OCI-LY7 (cell line): ENCODE data around the gene ASXL3. TPM values are rescaled to one million over a fixed set of nuclear protein-coding genes. Genes with fewer than 3 reads are reported as not detected.
A peak's percentile ranks its signal among the peaks of the same experiment; 100 is the strongest.

Source experiments
- BruUV-seq: library from RNA; stranded (reverse); fragments of 400-500 nt; replicated peaks from 2 replicates; lab custom pipeline; 2021; lab: Mats Ljungman, UMichigan
- CTCF ChIA-PET: fragments of 300-600 bp; sonication (Branson Sonifier 250); formaldehyde crosslinking; loops from one replicate; lab custom pipeline; 2022; ENCODE audit warnings: antibody characterized with exemption; ENCODE audit not compliant: unreplicated experiment; lab: Charles Lee
- POLR2A ChIA-PET: fragments of 300-600 bp; sonication (Branson Sonifier 250); formaldehyde crosslinking; loops from one replicate; lab custom pipeline; 2022; ENCODE audit warnings: antibody characterized with exemption; lab: Charles Lee
- DNase-seq: peaks from one replicate; pipeline ENCODE4 v3.0.0-alpha.2; 2015; ENCODE audit warnings: low spot score
- H2AFZ ChIP-seq: fragments of 200-600 bp; sonication (generic), shearing (Covaris generic); 2 replicates; pipeline ENCODE4 v1.6.1; 2014; ENCODE audit warnings: mild to moderate bottlenecking, antibody characterized with exemption, low read length, moderate library complexity
- H3K27ac ChIP-seq: fragments of 200-600 bp; sonication (generic); 2 replicates; pipeline ENCODE4 v1.5.1; 2014; ENCODE audit warnings: mixed run types, low read depth, mild to moderate bottlenecking, moderate library complexity, low read length, inconsistent platforms; ENCODE audit not compliant: poor library complexity, severe bottlenecking
- H3K36me3 ChIP-seq: fragments of 200-600 bp; sonication (generic); 2 replicates; pipeline ENCODE4 v1.6.1; 2014; ENCODE audit warnings: mild to moderate bottlenecking, antibody characterized with exemption, low read length, moderate library complexity, mixed read lengths; ENCODE audit not compliant: insufficient read depth
- H3K4me1 ChIP-seq: fragments of 200-600 bp; sonication (generic); 2 replicates; pipeline ENCODE4 v1.5.1; 2014; ENCODE audit warnings: mild to moderate bottlenecking, low read length; ENCODE audit not compliant: insufficient read depth, poor library complexity, severe bottlenecking
- H3K4me2 ChIP-seq: fragments of 200-600 bp; sonication (generic); 2 replicates; pipeline ENCODE4 v1.6.1; 2014; ENCODE audit warnings: mild to moderate bottlenecking, low read length
- H3K4me3 ChIP-seq: fragments of 200-600 bp; sonication (generic); 2 replicates; pipeline ENCODE4 v1.5.1; 2014; ENCODE audit warnings: mild to moderate bottlenecking, low read depth, low read length; ENCODE audit not compliant: poor library complexity, severe bottlenecking
- H3K79me2 ChIP-seq: fragments of 200-600 bp; sonication (generic); 2 replicates; pipeline ENCODE4 v1.6.1; 2016; ENCODE audit warnings: low read depth, mild to moderate bottlenecking, low read length, moderate library complexity, mixed read lengths; ENCODE audit not compliant: insufficient read depth
- H3K9me2 ChIP-seq: fragments of 200-600 bp; sonication (generic); 2 replicates; pipeline ENCODE4 v1.6.1; 2016; ENCODE audit warnings: mild to moderate bottlenecking, low read length, mixed read lengths; ENCODE audit not compliant: insufficient read depth
- H3K9me3 ChIP-seq: fragments of 200-600 bp; sonication (generic); 2 replicates; pipeline ENCODE4 v1.6.1; 2014; ENCODE audit warnings: mild to moderate bottlenecking, mixed run types, low read length, mixed read lengths
- H4K20me1 ChIP-seq: fragments of 200-600 bp; sonication (generic); 2 replicates; pipeline ENCODE4 v1.6.1; 2014; ENCODE audit warnings: mild to moderate bottlenecking, antibody characterized with exemption, low read length, moderate library complexity, mixed read lengths; ENCODE audit not compliant: insufficient read depth
- EZH2phosphoT487 ChIP-seq: fragments of 200-600 bp; sonication (generic); IDR thresholded peaks from 2 replicates; pipeline ENCODE4 v1.6.1; 2018; ENCODE audit warnings: low read depth, borderline replicate concordance, mild to moderate bottlenecking, mixed run types, antibody characterized with exemption, low read length, moderate library complexity, mixed read lengths
- intact Hi-C: fragments of 100-400 bp; cut with micrococcal nuclease; formaldehyde crosslinking; loops from one replicate; pipeline ENCODE4 v1.10.0; 2022; ENCODE audit not compliant: unreplicated experiment
- total RNA-seq, 2 experiments: library from RNA; depleted of rRNA in 1 of 2; stranded (reverse); fragments of >200 nt in 1 of 2; shearing (Covaris generic) in 1 of 2; gene quantifications; 2 replicates each; pipeline ENCODE4 v1.2.3, GENCODE V29; 2014 to 2022
- TF ChIP-seq, protein P1 (sequence below): fragments of 200-600 bp; sonication (generic); conservative IDR thresholded peaks from 2 replicates; pipeline ENCODE4 v1.5.1; 2014; ENCODE audit warnings: mild to moderate bottlenecking, antibody characterized with exemption, low read length, moderate library complexity, mixed read lengths

The ASXL3 gene
- total RNA-seq, 2 experiments from 2014 or later, result 2.6 TPM

DNA sequence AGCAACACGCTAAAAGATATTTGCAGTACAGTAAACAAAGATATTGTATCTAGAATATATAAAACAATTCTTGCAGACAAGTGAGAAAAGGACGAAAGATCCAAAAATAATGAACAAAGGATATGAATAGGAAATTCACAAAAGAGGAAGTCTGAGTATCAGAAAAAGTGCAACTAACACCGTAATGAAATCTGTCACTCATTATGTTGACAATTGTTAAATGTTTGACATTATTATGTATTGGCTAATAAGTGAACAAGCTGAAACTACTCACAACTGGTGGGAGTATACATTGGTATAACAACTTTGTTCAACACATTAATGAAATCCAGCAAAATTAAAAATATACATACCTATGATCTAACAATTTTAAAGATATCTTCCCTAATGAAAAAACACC, 36.7 kb upstream of the ASXL3 start:
- no peak for TF ChIP-seq EZH2phosphoT487
- TF ChIP-seq, protein P1, sequence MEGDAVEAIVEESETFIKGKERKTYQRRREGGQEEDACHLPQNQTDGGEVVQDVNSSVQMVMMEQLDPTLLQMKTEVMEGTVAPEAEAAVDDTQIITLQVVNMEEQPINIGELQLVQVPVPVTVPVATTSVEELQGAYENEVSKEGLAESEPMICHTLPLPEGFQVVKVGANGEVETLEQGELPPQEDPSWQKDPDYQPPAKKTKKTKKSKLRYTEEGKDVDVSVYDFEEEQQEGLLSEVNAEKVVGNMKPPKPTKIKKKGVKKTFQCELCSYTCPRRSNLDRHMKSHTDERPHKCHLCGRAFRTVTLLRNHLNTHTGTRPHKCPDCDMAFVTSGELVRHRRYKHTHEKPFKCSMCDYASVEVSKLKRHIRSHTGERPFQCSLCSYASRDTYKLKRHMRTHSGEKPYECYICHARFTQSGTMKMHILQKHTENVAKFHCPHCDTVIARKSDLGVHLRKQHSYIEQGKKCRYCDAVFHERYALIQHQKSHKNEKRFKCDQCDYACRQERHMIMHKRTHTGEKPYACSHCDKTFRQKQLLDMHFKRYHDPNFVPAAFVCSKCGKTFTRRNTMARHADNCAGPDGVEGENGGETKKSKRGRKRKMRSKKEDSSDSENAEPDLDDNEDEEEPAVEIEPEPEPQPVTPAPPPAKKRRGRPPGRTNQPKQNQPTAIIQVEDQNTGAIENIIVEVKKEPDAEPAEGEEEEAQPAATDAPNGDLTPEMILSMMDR, result no peak
- no peak overlapping the region for H3K27ac ChIP-seq
- H2AFZ ChIP-seq, result no peak overlapping the region
- intact Hi-C loops, result no loop called here
- 0 out of 2 replicates have a peak overlapping the region, but pooled peaks have one; percentile 7 for H3K4me2 ChIP-seq
- H3K79me2 ChIP-seq, result no peaks in the 10 kb centered on the region
- H3K4me3 ChIP-seq, result no peak overlapping the region
- no peaks in the 10 kb centered on the region for H3K9me3 ChIP-seq
- DNase-seq, result no peak
- H4K20me1 ChIP-seq, result no peaks in the 10 kb centered on the region
- H3K9me2 ChIP-seq, result no peaks in the 10 kb centered on the region
- no TSS peak for BruUV-seq
- peaks cover 14% of the 10 kb centered on the region for H3K4me1 ChIP-seq
- H3K36me3 ChIP-seq, result no peaks in the 10 kb centered on the region
- ChIA-PET POLR2A (interaction anchor here (0.7 kb wide), 1 partner anchor 11 kb away, joined by 3 read pairs; no protein-coding TSS in a partner anchor), CTCF (no interaction called here)

DNA sequence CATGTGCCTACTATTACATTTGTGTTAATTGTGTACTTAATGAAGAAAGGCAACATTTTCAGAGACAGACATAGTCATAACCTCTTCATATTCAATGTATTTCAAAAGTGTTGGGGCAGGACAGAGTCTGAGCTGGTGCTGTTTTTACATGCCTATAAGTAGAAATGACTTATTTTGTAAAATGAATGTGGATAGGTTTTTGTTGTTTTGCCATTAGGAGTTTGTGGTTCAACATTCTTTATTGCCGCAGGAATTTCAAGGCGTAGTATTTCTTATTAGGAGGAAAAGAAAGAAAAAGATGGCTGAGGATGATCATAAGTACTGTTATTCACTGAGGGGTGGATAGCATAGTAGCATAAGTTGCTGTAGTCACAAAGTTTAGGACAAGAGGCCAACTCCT, 21.2 kb upstream of the ASXL3 start:
- no peaks in the 10 kb centered on the region for H3K79me2 ChIP-seq
- no peaks in the 10 kb centered on the region for H3K9me2 ChIP-seq
- H3K9me3 ChIP-seq, result no peaks in the 10 kb centered on the region
- H2AFZ ChIP-seq, result no peak overlapping the region
- TF ChIP-seq, protein P1, result no peak
- TF ChIP-seq EZH2phosphoT487, result no peak
- no peak overlapping the region for H3K27ac ChIP-seq
- ChIA-PET POLR2A (interaction anchor here (0.7 kb wide), 1 partner anchor 209 kb away, joined by 3 read pairs; no protein-coding TSS in a partner anchor), CTCF (no interaction called here)
- no peak overlapping the region for H3K4me2 ChIP-seq
- no peak for DNase-seq
- intact Hi-C loops, result no loop called here
- no peaks in the 10 kb centered on the region for H3K36me3 ChIP-seq
- no peak overlapping the region for H3K4me3 ChIP-seq
- no peaks in the 10 kb centered on the region for H3K4me1 ChIP-seq
- BruUV-seq, result no TSS peak
- H4K20me1 ChIP-seq, result no peaks in the 10 kb centered on the region

DNA sequence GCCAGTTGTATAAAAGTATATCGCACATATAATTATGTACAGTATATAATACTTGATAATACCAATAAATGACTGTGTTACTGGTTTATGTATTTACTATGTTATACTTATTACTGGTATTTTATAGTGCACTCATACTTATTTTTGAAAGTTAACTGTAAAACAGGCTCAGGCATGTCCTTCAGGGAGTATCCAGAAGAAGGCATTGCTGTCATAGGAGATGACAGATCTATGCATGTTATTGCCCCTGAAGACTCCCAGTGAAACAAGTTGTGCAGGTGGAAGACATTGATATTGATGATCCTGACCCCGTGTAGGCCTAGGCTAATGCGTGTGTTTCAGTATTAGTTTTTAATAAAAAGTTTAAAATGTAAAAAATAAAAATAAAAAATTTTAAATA, 20.3 kb upstream of the ASXL3 start:
- POLR2A ChIA-PET, result interaction anchor here (0.7 to 1.3 kb wide), 2 partner anchors 13 to 54 kb away, joined by 3 read pairs; no protein-coding TSS in a partner anchor
- CTCF ChIA-PET, result no interaction called here
- TF ChIP-seq, protein P1, result no peak
- no peak for TF ChIP-seq EZH2phosphoT487
- H3K9me3 ChIP-seq, result no peaks in the 10 kb centered on the region
- no peak for DNase-seq
- no peaks in the 10 kb centered on the region for H3K79me2 ChIP-seq
- no peak overlapping the region for H2AFZ ChIP-seq
- H3K9me2 ChIP-seq, result no peaks in the 10 kb centered on the region
- H3K27ac ChIP-seq, result no peak overlapping the region
- BruUV-seq, result no TSS peak
- no peaks in the 10 kb centered on the region for H3K4me1 ChIP-seq
- intact Hi-C loops, result no loop called here
- no peaks in the 10 kb centered on the region for H4K20me1 ChIP-seq
- H3K4me2 ChIP-seq, result no peak overlapping the region
- H3K36me3 ChIP-seq, result no peaks in the 10 kb centered on the region
- H3K4me3 ChIP-seq, result no peak overlapping the region
